ENCODE data around the gene FLT3. TPM values are rescaled to one million over a fixed set of nuclear protein-coding genes. Genes with fewer than 3 reads are reported as not detected.

FLT3 gene
- total RNA-seq, 4 donors from 2014 or later = 0.06 to 1.8 (median 0.53) TPM

- peaks cover 0 to 12% (median 3%) of the 10 kb centered on the region in 4 donors for H3K4me1 ChIP-seq
- peaks cover 0 to 28% (median 0%) of the 10 kb centered on the region in 4 donors for H3K27me3 ChIP-seq
- H3K36me3 ChIP-seq = no peaks in the 10 kb centered on the region
- no peaks in the 10 kb centered on the region for H3K9me3 ChIP-seq
- WGBS = 89% methylated on average over 4 of the region's 4 CpGs
- intact Hi-C loops (cut with DNase I) = no loop called here
- TF ChIP-seq CTCF (IDR thresholded peaks at IDR 0.05) (no peak), POLR2A (IDR thresholded peaks at IDR 0.05; ENCODE audit: low read depth) (no peak), POLR2AphosphoS5 (IDR thresholded peaks at IDR 0.05) (no peak), EP300 (IDR thresholded peaks at IDR 0.05) (no peak)
- H3K27ac ChIP-seq (replicated peaks in 1 of 4) = no peak overlapping the region
- no peak for DNase-seq (ENCODE audit: extremely low spot score)
- H3K4me3 ChIP-seq = no peak overlapping the region
Measured at GRCh38 chr13:28043224-28043623, 57.2 kb downstream of the FLT3 start.

- WGBS = 62% methylated on average over 8 of the region's 8 CpGs
- no peaks in the 10 kb centered on the region for H3K36me3 ChIP-seq
- H3K27ac ChIP-seq (replicated peaks in 1 of 4) = no peak overlapping the region
- H3K9me3 ChIP-seq = no peaks in the 10 kb centered on the region
- H3K4me1 ChIP-seq = peaks cover 0 to 12% (median 3%) of the 10 kb centered on the region in 4 donors
- peaks cover 0 to 20% (median 0%) of the 10 kb centered on the region in 4 donors for H3K27me3 ChIP-seq
- no peak for TF ChIP-seq POLR2AphosphoS5 (IDR thresholded peaks at IDR 0.05)
- intact Hi-C loops (cut with DNase I) = no loop called here
- H3K4me3 ChIP-seq = no peak overlapping the region
- DNase-seq (ENCODE audit: extremely low spot score) = no peak
Measured at GRCh38 chr13:28041501-28041900, 58.9 kb downstream of the FLT3 start.

- WGBS = 49% methylated on average over 4 of the region's 4 CpGs
- H3K27ac ChIP-seq (replicated peaks in 1 of 4) = no peak overlapping the region
- H3K27me3 ChIP-seq = peaks cover 0 to 19% (median 0%) of the 10 kb centered on the region in 4 donors
- TF ChIP-seq POLR2AphosphoS5 (IDR thresholded peaks at IDR 0.05) = no peak
- TF ChIP-seq CTCF (IDR thresholded peaks at IDR 0.05) = no peak
- intact Hi-C loops (cut with DNase I) = no loop called here
- H3K4me1 ChIP-seq = peaks cover 0 to 12% (median 3%) of the 10 kb centered on the region in 4 donors
- H3K9me3 ChIP-seq = no peaks in the 10 kb centered on the region
- DNase-seq (ENCODE audit: extremely low spot score) = no peak
- no peaks in the 10 kb centered on the region for H3K36me3 ChIP-seq
- H3K4me3 ChIP-seq = no peak overlapping the region
Measured at GRCh38 chr13:28041031-28041461, 59.3 kb downstream of the FLT3 start.

- intact Hi-C loops (cut with DNase I) = no loop called here
Measured at GRCh38 chr13:28037399-28037798, 63.0 kb downstream of the FLT3 start.

GRCh38 chr13:28035146-28035782 lies 65.1 kb downstream of the FLT3 start:
- Histone ChIP-seq H3K4me1 (no peaks in the 10 kb centered on the region), H3K4me3 (no peak overlapping the region), H3K36me3 (no peaks in the 10 kb centered on the region), H3K27ac (replicated peaks in 1 of 4) (no peak overlapping the region), H3K27me3 (peaks cover 0 to 4% (median 0%) of the 10 kb centered on the region in 4 donors), H3K9me3 (no peaks in the 10 kb centered on the region)
- no peak for TF ChIP-seq EP300 (IDR thresholded peaks at IDR 0.05)
- TF ChIP-seq POLR2A (IDR thresholded peaks at IDR 0.05; ENCODE audit: low read depth) = no peak
- TF ChIP-seq CTCF (IDR thresholded peaks at IDR 0.05) = no peak
- TF ChIP-seq POLR2AphosphoS5 (IDR thresholded peaks at IDR 0.05) = no peak
- DNase-seq (ENCODE audit: extremely low spot score) = no peak
- 63% methylated on average over 6 of the region's 6 CpGs for WGBS
- intact Hi-C loops (cut with DNase I) = no loop called here

More at GRCh38 chr13:28037399-28037798, 63.0 kb downstream of the FLT3 start:
- no peak for TF ChIP-seq CTCF (IDR thresholded peaks at IDR 0.05)
- no peak for TF ChIP-seq POLR2A (IDR thresholded peaks at IDR 0.05; ENCODE audit: low read depth)
- no peak for TF ChIP-seq EP300 (IDR thresholded peaks at IDR 0.05)
- TF ChIP-seq POLR2AphosphoS5 (IDR thresholded peaks at IDR 0.05) = no peak
- Histone ChIP-seq H3K9me3 (no peaks in the 10 kb centered on the region), H3K36me3 (no peaks in the 10 kb centered on the region), H3K27ac (replicated peaks in 1 of 4) (no peak overlapping the region), H3K4me3 (no peak overlapping the region), H3K27me3 (no peaks in the 10 kb centered on the region), H3K4me1 (peaks cover 0 to 12% (median 3%) of the 10 kb centered on the region in 4 donors)
- no peak for DNase-seq (ENCODE audit: extremely low spot score)
- WGBS = 45% methylated on average over 2 of the region's 2 CpGs

Data from esophagus muscularis mucosa (tissue), 4 donors.